Measurements from ENCODE around the gene LTO1.

The LTO1 gene

GRCh38 chr11:69674886-69675714 is at the start of gene LTO1:
Gene LTO1, minus strand, starts transcription at chr11:69675353. Its CDS starts 114 bp downstream, at chr11:69675239.
- DNase-seq, result peak; percentile 93

DNA sequence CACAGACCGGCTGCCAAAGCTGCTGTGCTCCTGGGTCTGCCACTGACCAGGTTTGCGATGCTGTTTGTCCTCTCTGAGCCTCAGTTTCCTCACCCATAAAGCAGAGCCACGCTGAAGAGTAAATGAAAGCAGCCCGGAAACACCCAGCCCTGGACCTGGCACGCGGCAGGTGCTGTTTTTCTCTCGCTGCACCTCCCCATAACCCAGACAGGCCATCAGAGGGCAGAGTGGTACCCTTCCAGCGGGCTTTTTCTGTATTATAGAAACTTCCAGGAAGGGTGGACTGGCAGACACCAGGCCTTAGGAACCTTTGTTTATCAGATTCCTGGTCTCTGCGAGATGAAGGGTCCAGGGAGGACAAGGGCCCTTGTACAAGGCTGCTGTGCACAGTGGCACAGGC is 46.6 kb upstream of the LTO1 start:
- DNase-seq, result no peak

- DNase-seq, result no peak
These were observed 46.0 kb upstream of the LTO1 start for GRCh38 chr11:69721106-69721505.

DNA sequence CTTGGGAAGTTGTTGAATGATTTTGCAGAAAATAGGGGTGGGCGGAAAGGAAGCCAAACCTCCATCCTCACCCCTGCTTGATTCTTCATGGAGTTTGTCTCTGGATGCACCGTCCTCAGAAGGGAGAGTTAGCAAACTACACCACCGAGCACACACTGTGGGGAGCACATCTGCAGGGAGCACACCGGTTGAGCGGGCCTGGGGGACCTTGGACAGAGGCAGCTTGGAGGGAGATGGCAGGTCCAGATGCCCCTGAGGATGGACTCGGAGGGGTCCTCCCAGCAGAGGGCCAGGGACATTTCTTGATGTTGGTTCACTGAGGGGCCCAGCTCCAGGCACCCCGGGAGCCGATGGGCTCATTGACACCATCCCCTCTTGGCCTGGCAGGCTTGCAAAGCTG is 43.8 kb upstream of the LTO1 start:
- no peak for DNase-seq

GRCh38 chr11:69718147-69718546 is 43.0 kb upstream of the LTO1 start:
- DNase-seq, result no peak

- DNase-seq, result no peak
These were observed 42.0 kb upstream of the LTO1 start for GRCh38 chr11:69716891-69717747.

DNA sequence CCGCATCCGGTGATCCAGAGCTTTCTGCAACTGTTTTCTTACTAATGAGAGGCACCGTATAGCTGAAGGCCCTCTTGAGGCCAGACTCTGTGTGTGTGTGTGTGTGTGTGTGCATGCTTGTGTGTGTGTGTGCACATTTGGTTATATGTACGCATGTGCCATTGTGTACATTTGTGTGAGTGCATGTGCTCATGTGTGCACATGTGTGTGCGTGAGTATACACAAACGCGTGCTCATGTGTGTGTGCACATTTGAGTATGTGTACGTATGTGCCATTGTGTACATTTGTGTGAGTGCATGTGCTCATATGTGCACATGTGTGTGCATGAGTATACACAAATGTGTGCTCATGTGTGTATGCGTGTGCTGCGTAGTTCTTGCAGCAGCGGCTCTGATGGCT is 40.9 kb upstream of the LTO1 start:
- no peak for DNase-seq

GRCh38 chr11:69715446-69715845 is 40.3 kb upstream of the LTO1 start:
- DNase-seq, result no peak

DNA sequence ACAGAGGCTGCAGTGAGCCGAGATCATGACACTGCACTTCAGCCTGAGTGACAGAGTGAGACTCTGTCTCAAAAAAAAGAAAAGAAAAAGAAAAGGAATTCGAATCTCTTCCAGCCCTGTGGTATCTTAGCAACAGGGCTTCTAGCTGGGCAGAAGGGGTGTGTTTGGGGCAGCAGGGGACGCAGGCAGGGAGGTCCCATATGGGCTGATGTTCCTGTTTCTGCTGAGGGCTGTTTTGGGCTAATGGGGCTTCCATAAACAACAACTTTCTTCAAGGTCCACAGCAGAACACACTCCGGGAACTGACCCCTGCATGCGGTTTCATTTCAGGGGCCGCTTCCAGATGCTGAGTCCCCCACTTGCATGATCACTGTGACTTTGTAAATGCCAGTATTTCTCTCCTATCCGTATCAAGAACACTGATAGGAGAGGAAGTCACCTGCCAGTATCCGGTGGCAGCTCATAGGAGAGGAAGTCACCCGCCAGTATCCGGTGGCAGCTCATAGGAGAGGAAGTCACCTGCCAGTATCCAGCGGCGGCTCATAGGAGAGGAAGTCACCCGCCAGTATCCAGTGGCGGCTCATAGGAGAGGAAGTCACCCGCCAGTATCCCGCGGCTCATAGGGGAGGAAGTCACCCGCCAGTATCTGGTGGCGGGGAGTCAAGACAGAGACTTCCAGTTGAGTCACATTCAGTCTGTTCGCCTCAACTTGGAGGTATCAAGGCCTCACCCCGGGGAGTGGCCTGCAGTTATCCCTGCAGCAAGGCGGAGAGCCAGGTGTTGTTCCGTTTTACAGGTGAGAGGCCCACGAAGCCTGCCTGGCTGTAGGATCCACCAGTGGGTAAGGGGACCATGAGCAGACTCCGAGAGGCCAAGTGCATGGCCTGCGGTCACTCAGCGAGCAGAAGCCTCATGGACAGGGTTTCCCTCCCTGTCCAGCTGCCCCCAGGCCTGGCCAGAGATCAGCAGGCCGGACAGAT is 37.0 kb upstream of the LTO1 start:
- no peak for DNase-seq

DNA sequence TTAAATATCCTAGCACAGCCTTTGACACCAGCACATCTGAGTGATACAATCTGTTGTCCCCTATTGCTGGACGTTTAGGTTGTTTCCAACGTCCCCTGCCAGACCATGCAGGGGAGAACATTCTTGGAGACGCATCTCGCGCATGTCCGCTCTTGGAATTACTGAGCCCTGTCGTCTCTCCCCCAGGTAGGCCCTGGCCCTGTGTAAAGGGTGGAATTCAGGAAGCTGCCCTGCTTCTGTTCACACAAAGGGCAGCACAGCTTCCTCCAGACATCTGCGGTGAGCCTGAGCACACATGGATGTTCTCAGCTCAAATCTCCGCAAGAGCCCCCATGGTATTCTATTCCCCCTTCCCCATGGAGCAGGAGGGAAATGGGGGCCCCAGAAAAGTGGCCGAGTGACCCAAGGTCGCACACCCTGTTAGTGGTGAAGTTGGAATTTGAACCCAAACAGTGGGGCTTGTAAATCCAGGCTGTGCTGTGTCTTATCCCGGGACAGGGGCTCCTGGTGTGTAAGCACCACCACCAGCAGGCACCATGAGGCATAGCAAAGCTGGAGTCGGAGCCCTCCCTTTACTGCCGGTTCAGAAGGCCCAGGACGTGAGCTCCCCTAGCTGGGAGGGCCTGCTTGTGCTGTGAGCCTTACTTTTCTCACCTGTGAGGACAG is 33.7 kb upstream of the LTO1 start:
- DNase-seq, result no peak

DNA sequence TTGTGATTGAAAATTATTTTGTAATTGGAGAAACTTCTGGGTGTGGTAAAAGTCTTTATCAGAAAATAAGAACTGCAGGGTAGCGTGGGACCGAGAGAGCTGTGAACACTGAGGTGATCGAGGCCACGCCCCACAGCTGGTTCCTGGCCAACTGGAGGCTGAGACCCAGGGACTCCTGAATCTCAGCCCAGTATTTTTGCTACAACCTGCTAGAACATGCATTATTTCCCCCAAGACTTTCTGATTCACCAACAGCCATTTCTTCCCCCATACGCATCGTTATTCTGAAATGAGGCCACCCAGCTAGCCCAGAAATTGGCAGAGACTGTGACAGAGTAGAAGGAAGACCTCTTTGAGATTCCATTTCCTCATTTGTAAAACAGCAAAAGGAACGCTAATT is 32.0 kb upstream of the LTO1 start:
- no peak for DNase-seq

- DNase-seq, result no peak
These were observed 31.0 kb upstream of the LTO1 start for GRCh38 chr11:69705901-69706787.

DNA sequence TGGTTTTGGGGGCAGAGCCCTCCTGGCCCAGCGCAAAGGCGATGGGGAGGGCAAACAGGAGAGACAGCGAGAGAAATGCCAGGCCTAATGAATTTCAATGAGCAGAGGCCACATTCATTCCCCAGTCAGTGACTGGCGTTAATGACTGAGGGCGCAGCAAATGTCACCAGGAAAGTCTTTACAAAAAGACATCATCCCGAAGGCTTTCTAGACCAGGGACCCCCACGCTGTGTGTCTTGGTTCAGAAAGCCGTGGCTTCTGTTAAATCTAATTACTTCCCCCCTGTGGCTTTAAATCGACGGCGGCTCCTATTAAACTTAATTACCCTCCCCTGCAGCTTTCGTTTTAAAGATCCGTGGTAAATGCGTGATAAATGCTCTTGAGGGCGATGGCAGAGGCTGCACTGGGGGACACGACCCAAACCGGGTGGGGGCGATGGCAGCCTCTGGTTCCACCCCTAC is 30.2 kb upstream of the LTO1 start:
- no peak for DNase-seq

DNA sequence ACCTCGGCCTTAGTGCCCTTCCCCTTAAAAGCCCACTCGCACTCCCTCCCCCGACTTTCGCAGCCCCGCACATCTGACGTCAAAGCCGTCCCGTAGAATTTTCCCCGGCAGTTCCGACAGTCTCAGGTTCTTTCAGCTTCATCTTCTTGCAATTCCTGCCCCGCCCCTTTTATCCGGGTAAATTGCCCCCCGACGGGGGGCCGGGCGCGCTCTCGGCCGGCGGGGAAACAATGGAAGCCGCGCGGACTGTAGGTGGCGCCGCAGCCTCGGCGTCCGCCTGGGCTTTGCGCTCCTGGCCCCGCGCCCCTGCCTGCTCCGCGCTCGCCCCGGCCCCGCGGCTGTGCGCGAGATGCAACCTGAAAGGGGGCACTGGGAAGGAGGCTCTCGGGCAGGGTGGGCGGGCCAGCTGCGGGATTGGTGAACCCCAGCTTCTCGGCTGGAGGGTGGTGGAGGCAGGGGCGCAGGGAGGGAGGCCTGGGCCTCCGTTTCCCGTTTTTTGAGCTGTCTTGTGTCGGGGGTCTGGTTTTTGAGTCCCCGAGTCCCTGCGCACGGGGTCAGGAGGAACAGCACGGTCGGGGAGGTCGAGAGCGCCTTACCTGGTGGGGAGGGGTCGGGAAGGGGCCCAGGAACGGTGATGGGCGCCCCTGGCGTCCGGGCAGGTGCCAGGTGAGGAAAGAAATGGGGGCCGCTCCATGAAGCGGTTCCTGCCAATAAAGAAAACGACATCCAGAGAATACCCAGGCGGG is 29.5 kb upstream of the LTO1 start:
- no peak for DNase-seq

GRCh38 chr11:69703768-69704507 is 28.8 kb upstream of the LTO1 start, which contains the start of gene FGF19:
Gene FGF19, minus strand, starts transcription at chr11:69704022. Its CDS starts 146 bp downstream, at chr11:69703876.
- no peak for DNase-seq

DNA sequence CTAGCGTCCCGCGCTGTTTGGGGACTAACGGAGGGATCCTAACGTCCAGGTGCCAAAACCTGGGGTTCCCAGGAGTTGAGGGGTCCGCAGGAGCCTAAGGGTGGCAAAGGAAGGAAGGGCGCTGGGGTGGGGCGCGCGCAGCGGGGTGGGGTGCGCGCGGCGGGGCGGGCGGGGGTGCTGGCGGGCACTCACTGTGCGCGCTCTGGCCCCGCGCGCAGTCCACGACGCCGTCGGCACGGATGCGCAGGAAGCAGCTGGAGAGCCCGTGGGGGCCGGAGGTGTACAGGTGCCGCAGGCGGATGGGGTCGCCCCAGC is 28.3 kb upstream of the LTO1 start:
- no peak for DNase-seq

DNA sequence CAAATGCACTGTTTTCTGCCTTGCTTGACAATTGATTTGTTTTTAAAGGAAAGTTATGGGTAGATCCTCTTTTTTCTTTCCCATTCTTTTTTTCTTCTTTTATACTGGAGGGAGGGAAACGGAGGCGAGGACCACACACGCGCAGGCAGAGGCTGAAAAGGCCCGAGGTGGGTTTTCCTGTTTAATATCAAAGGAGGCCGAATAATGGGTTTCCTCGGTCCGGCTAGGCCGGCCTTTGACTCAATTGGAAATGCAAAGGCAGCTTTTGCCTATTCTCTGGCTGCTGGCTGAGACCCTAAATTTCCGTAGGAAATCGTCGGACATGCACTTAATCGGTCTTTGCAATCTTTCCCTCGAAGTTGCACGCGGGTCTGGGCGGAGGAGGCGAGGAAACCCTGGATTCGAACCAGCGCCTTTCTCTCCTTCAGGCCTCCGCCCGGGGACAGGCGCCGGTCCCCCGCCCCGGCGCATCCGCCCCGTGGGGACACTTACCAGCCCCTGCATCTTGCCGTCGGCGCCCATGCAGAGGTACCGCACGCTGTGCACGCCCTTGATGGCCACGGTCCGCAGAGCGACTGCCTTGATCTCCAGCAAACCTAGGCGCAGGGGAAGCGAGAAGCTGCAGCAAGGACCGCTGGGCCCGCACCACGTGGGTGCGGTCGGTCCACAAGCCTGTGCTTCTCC is 27.8 kb upstream of the LTO1 start:
- DNase-seq, result no peak

- DNase-seq, result no peak
These were observed 27.1 kb upstream of the LTO1 start for GRCh38 chr11:69702239-69702691.

Measured in activated T-cell treated with anti-CD3 and anti-CD28 coated beads for 4 hours (primary cell).